ENCODE results near the gene EXOSC7. TPM values are rescaled to one million over a fixed set of nuclear protein-coding genes. Genes with fewer than 3 reads are reported as not detected.

Gene EXOSC7
- total and polyA plus RNA-seq, 2 donors (not counting 1 experiment from before 2014, with no cell fraction given), result 25.5 to 40.0 TPM

DNA sequence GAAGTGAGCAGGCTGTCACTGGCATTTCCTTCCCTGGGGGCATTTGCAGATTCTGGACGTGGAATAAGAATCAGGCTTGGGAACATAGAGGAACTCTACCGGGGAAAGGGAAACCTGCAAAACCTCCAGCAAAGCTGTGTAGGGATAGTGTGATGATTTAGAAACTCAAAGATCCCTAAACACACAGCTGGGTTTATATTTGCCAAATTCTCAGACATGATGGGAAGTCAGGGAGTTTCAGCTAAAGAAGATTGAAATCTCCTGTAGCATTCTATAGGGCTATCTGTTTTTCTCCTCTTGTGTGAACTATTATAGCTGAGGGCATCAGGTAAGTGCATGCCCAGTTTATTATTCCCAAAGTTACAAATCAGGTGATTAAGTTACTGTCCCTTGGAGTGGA, 40.9 kb downstream of the EXOSC7 start:
- Histone ChIP-seq H3K9me3 (ENCODE audit: control extremely low read depth in 1 of 3, control insufficient read depth in 2 of 3, insufficient read depth in 1 of 3, low read length in 2 of 3) (no peaks in the 10 kb centered on the region), H3K79me2 (ENCODE audit: control insufficient read depth, insufficient read depth, low read length) (no peaks in the 10 kb centered on the region), H4K20me1 (ENCODE audit: control insufficient read depth, insufficient read depth, low read length, poor library complexity, severe bottlenecking) (no peaks in the 10 kb centered on the region), H3K36me3 (replicated peaks in 1 of 2; ENCODE audit: control extremely low read depth in 1 of 2, control insufficient read depth in 1 of 2, extremely low read depth in 1 of 2, insufficient read depth in 2 of 2, low read length in 1 of 2) (peaks cover 6 to 10% of the 10 kb centered on the region in 2 experiments), H2AFZ (ENCODE audit: insufficient read depth, low read depth, low read length, poor library complexity, severe bottlenecking) (no peak overlapping the region), H3K4me2 (replicated peaks; ENCODE audit: low read depth, low read length, poor library complexity, severe bottlenecking) (no peak overlapping the region), H3K27me3 (replicated peaks in 1 of 4; ENCODE audit: control extremely low read depth in 1 of 4, control insufficient read depth in 3 of 4, insufficient read depth in 4 of 4, low read length in 3 of 4) (no peaks in the 10 kb centered on the region), H3K4me1 (ENCODE audit: control insufficient read depth in 2 of 2, insufficient read depth in 2 of 2, low read length in 2 of 2) (peaks cover 6 to 7% of the 10 kb centered on the region in 2 donors), H3K4me3 (ENCODE audit: control extremely low read depth in 1 of 5, extremely low read depth in 1 of 5, insufficient read depth in 1 of 5, low read depth in 2 of 5, low read length in 4 of 5) (no peak overlapping the region), H3K9ac (ENCODE audit: low read length) (no peak overlapping the region), H3K27ac (ENCODE audit: low read length in 2 of 2) (no peak overlapping the region)
- ChIA-PET CTCF (no interaction called here), POLR2A (no interaction called here)
- Mint-ChIP-seq H3K27ac (no peak overlapping the region), H3K4me1 (peaks cover 7% of the 10 kb centered on the region), H3K9me3 (ENCODE audit: insufficient read depth) (no peaks in the 10 kb centered on the region), H3K4me3 (no peak overlapping the region), H3K27me3 (no peaks in the 10 kb centered on the region)
- ATAC-seq (ENCODE audit: low read depth) (no peak), DNase-seq (no peak)
- WGBS (ENCODE audit: insufficient coverage), result no CpG with 5 or more reads among the region's 2 CpGs
- TF ChIP-seq, protein P1, sequence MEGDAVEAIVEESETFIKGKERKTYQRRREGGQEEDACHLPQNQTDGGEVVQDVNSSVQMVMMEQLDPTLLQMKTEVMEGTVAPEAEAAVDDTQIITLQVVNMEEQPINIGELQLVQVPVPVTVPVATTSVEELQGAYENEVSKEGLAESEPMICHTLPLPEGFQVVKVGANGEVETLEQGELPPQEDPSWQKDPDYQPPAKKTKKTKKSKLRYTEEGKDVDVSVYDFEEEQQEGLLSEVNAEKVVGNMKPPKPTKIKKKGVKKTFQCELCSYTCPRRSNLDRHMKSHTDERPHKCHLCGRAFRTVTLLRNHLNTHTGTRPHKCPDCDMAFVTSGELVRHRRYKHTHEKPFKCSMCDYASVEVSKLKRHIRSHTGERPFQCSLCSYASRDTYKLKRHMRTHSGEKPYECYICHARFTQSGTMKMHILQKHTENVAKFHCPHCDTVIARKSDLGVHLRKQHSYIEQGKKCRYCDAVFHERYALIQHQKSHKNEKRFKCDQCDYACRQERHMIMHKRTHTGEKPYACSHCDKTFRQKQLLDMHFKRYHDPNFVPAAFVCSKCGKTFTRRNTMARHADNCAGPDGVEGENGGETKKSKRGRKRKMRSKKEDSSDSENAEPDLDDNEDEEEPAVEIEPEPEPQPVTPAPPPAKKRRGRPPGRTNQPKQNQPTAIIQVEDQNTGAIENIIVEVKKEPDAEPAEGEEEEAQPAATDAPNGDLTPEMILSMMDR (IDR thresholded peaks at IDR 0.05), result no peak
- TF ChIP-seq EZH2 (IDR thresholded peaks at IDR 0.05; ENCODE audit: borderline replicate concordance, insufficient read depth, low read depth, low read length, poor library complexity, severe bottlenecking), result no peak
- intact Hi-C loops (cut with micrococcal nuclease), result no loop called here

DNA sequence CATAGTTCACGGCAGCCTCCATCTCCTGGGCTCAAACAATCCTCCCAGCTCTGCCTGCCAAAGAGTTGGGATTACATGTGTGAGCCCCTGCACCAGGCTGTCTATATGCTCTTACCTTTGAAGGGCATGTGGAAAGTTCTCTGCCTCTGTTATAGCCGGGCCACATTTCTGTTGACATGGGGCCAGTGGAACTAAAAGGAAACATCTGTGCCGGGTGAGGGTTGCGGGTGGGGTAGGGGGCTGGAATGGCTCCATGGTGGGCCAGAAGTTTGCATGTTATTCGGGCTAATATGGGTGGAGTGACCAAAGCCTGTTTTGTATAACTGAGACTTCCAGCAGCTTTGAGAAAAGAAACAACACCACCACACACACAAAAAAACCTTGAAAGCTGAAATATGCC, 41.8 kb downstream of the EXOSC7 start:
- no peak for ATAC-seq (ENCODE audit: low read depth)
- Histone ChIP-seq H3K4me1 (ENCODE audit: control insufficient read depth in 2 of 2, insufficient read depth in 2 of 2, low read length in 2 of 2) (no peaks in the 10 kb centered on the region), H3K27me3 (replicated peaks in 1 of 4; ENCODE audit: control extremely low read depth in 1 of 4, control insufficient read depth in 3 of 4, insufficient read depth in 4 of 4, low read length in 3 of 4) (no peaks in the 10 kb centered on the region), H3K4me2 (replicated peaks; ENCODE audit: low read depth, low read length, poor library complexity, severe bottlenecking) (no peak overlapping the region), H3K9ac (ENCODE audit: low read length) (no peak overlapping the region), H3K4me3 (ENCODE audit: control extremely low read depth in 1 of 5, extremely low read depth in 1 of 5, insufficient read depth in 1 of 5, low read depth in 2 of 5, low read length in 4 of 5) (no peak overlapping the region), H3K27ac (ENCODE audit: low read length in 2 of 2) (no peak overlapping the region), H3K79me2 (ENCODE audit: control insufficient read depth, insufficient read depth, low read length) (no peaks in the 10 kb centered on the region), H3K9me3 (ENCODE audit: control extremely low read depth in 1 of 3, control insufficient read depth in 2 of 3, insufficient read depth in 1 of 3, low read length in 2 of 3) (no peaks in the 10 kb centered on the region), H2AFZ (ENCODE audit: insufficient read depth, low read depth, low read length, poor library complexity, severe bottlenecking) (no peak overlapping the region), H4K20me1 (ENCODE audit: control insufficient read depth, insufficient read depth, low read length, poor library complexity, severe bottlenecking) (no peaks in the 10 kb centered on the region), H3K36me3 (replicated peaks in 1 of 2; ENCODE audit: control extremely low read depth in 1 of 2, control insufficient read depth in 1 of 2, extremely low read depth in 1 of 2, insufficient read depth in 2 of 2, low read length in 1 of 2) (peaks cover 6% of the 10 kb centered on the region in 2 experiments)
- CTCF ChIA-PET, result no interaction called here
- TF ChIP-seq, protein P1 (IDR thresholded peaks at IDR 0.05), result no peak
- no peak for TF ChIP-seq EZH2 (IDR thresholded peaks at IDR 0.05; ENCODE audit: borderline replicate concordance, insufficient read depth, low read depth, low read length, poor library complexity, severe bottlenecking)
- Mint-ChIP-seq H3K27me3 (no peaks in the 10 kb centered on the region), H3K4me1 (no peaks in the 10 kb centered on the region), H3K27ac (no peak overlapping the region), H3K4me3 (no peak overlapping the region), H3K9me3 (ENCODE audit: insufficient read depth) (no peaks in the 10 kb centered on the region)
- POLR2A ChIA-PET, result no interaction called here
- 50% methylated on average over 1 of the region's 5 CpGs for WGBS (ENCODE audit: insufficient coverage)
- intact Hi-C loops (cut with micrococcal nuclease), result no loop called here
- no peak for DNase-seq
